C4-2B (cell line): ENCODE results near the gene CATSPER1.

Experiments
- H3K27ac ChIP-seq: fragments of 450-650 bp; 2 replicates; pipeline ENCODE4 v1.5.1; 2017
- CTCF ChIP-seq: fragments of 450-650 bp; conservative IDR thresholded peaks from 2 replicates; pipeline ENCODE4 v1.5.1; 2017; ENCODE audit warnings: mild to moderate bottlenecking
- ZFX ChIP-seq: fragments of 450-650 bp; IDR thresholded peaks from 2 replicates; pipeline ENCODE4 v1.6.1; 2017

The CATSPER1 gene

GRCh38 chr11:66063900-66064299, 37.6 kb upstream of the CATSPER1 start:
- no peak overlapping the region for H3K27ac ChIP-seq

DNA sequence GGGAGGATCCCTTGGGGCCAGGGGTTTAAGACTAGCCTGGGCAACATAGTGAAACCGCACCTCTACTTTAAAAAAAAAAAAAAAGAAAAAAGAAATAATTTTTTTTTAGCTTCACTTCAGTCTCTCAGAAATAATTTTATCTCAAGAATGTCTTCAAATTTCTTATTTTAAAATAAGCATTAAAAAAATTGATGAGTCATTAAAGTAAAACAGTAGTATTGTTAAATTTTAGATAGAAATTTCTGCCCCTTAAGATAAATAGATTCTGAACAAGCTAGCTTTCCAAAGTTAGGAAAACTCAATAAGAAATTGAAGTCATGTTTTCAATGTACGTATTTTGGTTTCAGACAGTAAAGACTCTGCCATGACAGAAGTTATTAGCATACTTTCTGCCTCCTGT, 36.1 kb upstream of the CATSPER1 start:
- no peak for TF ChIP-seq CTCF
- TF ChIP-seq ZFX: no peak
- no peak overlapping the region for H3K27ac ChIP-seq

More at GRCh38 chr11:66063900-66064299, 37.6 kb upstream of the CATSPER1 start:
- no peak for TF ChIP-seq ZFX
- no peak for TF ChIP-seq CTCF

DNA sequence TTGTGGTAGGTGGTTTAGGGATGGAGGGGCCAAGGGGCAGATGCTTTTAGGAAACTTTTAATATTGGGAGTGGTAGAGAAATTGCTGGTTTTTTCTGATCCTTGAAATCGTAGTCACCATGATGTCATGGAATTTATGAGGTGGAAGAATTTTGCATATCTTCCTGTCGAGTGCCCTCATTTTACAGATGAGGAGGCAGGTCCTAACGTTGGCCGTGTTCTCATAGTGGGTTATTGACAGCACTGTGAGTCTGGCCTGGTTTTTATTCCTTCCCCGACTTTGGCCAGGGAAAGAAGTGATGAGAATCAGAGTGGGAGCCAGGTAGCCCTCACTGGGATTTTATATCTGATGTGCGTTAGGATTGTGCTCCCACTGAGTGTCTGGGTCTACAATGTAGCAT, 35.0 kb upstream of the CATSPER1 start:
- H3K27ac ChIP-seq: no peak overlapping the region; the same call in 1 of the 2 replicates
- TF ChIP-seq CTCF (no peak), ZFX (no peak)

- TF ChIP-seq CTCF: no peak
- no peak for TF ChIP-seq ZFX
- H3K27ac ChIP-seq: no peak overlapping the region
Observed at GRCh38 chr11:66059966-66060680, 33.8 kb upstream of the CATSPER1 start.

DNA sequence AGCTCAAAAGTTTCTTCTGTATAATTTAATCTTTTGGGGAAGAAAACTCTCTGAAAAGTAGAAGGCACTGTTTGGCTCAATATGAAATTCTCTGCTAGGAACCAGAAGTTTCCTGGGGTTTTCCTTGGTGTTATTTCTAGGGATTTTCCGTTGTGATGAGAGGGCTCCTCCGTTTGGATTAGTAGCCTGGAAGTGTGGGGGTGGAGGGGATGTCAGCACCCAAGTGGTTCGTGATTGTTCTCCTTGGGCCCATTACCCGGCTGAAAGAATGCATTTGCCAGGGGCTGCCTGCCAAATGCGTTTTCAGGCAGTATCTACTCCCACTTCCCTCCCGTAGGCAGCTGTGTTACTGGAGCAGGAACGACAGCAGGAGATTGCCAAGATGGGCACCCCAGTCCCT, 30.2 kb upstream of the CATSPER1 start:
- H3K27ac ChIP-seq: no peak overlapping the region
- TF ChIP-seq ZFX (no peak), CTCF (no peak)

GRCh38 chr11:66055021-66055420, 28.7 kb upstream of the CATSPER1 start:
- TF ChIP-seq ZFX (no peak), CTCF (no peak)
- no peak overlapping the region for H3K27ac ChIP-seq

DNA sequence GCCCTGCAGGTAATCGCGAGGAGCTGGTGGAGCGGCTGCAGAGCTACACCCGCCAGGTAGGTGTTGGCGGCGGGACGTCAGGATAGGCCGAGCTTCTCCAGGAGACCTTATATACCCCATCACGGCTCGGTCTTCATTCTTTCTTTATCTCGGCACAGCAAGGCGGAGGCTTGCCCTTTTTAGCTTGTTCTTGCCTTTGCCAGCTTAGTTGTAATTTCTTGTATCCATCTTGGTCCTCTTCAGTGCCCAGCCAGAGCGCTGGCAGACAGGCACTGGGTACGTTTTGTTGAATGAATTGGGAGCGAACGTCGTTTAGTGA, 26.3 kb upstream of the CATSPER1 start:
- no peak for TF ChIP-seq CTCF
- TF ChIP-seq ZFX: peak; percentile 41; the same call in 1 of the 2 replicates
- peak overlapping the region; percentile 81 for H3K27ac ChIP-seq
